Spinal cord (tissue), 10 donors: ENCODE measurements around the gene YES1. TPM values are rescaled to one million over a fixed set of nuclear protein-coding genes. Genes with fewer than 3 reads are reported as not detected.
"Not testable (repeated sequence)": the region's sequence is repeated elsewhere in the genome, so short reads cannot be mapped to it uniquely, and the experiment has no call there.

ENCODE experiments used
- DNase-seq, 6 donors: peaks; one replicate each; pipeline versions ENCODE4 v3.0.0 to v3.0.0-alpha.2; 2013 to 2015; ENCODE audit warnings: low spot score in 6 of 6, low read depth in 4 of 6
- H3K27ac ChIP-seq: one replicate; pipeline ENCODE4 v1.5.1; 2013; ENCODE audit warnings: low read depth, low read length, control low read depth
- H3K27me3 ChIP-seq: one replicate; pipeline ENCODE4 v1.6.1; 2013; ENCODE audit warnings: low read length; ENCODE audit not compliant: control insufficient read depth, insufficient read depth
- H3K36me3 ChIP-seq: one replicate; pipeline ENCODE4 v1.6.1; 2013; ENCODE audit warnings: low read length; ENCODE audit not compliant: control insufficient read depth, insufficient read depth
- H3K4me1 ChIP-seq: one replicate; pipeline ENCODE4 v1.6.1; 2013; ENCODE audit warnings: low read length; ENCODE audit not compliant: control insufficient read depth, insufficient read depth
- H3K4me3 ChIP-seq: one replicate; pipeline ENCODE4 v1.5.1; 2013; ENCODE audit warnings: low read depth, low read length, control low read depth
- H3K9me3 ChIP-seq: one replicate; pipeline ENCODE4 v1.6.1; 2013; ENCODE audit warnings: low read length; ENCODE audit not compliant: control insufficient read depth, insufficient read depth
- WGBS: methylation state at CpG from one replicate; pipeline ENCODE4 v1.1.5; 2013; ENCODE audit warnings: missing lambda C conversion rate; ENCODE audit not compliant: insufficient coverage; 5-methylcytosine and 5-hydroxymethylcytosine counted together
- polyA plus RNA-seq, 2 donors: library from polyadenylated mRNA; unstranded; fragments of 120-200 nt; gene quantifications; one replicate each; pipeline ENCODE4 v1.2.1, GENCODE V29; 2013; ENCODE audit not compliant: insufficient read length in 2 of 2
- total RNA-seq, 2 donors: library from RNA; depleted of rRNA in 1 of 2; stranded (reverse); fragments of 120-200 nt in 1 of 2; fragments of >200 nt in 1 of 2; gene quantifications; one replicate each; pipeline versions ENCODE4 v1.2.3 to v1.2.4, GENCODE V29; 2013 to 2014
- donor health status: healthy.

The YES1 gene
- total and polyA plus RNA-seq, 4 donors, result 41.7 to 66.6 (median 58.6) TPM

- Histone ChIP-seq H3K27ac (no peak overlapping the region), H3K9me3 (no peaks in the 10 kb centered on the region), H3K36me3 (peaks cover 29% of the 10 kb centered on the region), H3K27me3 (no peaks in the 10 kb centered on the region), H3K4me3 (no peak overlapping the region), H3K4me1 (peaks cover 12% of the 10 kb centered on the region)
- no peak for DNase-seq
These were observed 129.2 kb downstream of the YES1 start for GRCh38 chr18:682833-683232.

GRCh38 chr18:682416-682815, 129.6 kb downstream of the YES1 start:
- 92% methylated on average over 6 of the region's 9 CpGs for WGBS
- Histone ChIP-seq H3K36me3 (peaks cover 29% of the 10 kb centered on the region), H3K4me1 (peaks cover 12% of the 10 kb centered on the region)
- not testable (repeated sequence) for H3K27ac ChIP-seq, H3K27me3 ChIP-seq, H3K4me3 ChIP-seq, DNase-seq, H3K9me3 ChIP-seq

- H3K36me3 ChIP-seq, result peaks cover 27% of the 10 kb centered on the region
- peaks cover 8% of the 10 kb centered on the region for H3K4me1 ChIP-seq
- no peak overlapping the region for H3K4me3 ChIP-seq
- H3K27ac ChIP-seq, result no peak overlapping the region
- no peak for DNase-seq
- WGBS, result 89% methylated on average over 5 of the region's 5 CpGs
- no peaks in the 10 kb centered on the region for H3K9me3 ChIP-seq
- H3K27me3 ChIP-seq, result no peaks in the 10 kb centered on the region
These were observed 130.1 kb downstream of the YES1 start for GRCh38 chr18:681985-682384.

GRCh38 chr18:680392-680791, 131.7 kb downstream of the YES1 start:
- WGBS, result no CpG with 5 or more reads among the region's 4 CpGs
- Histone ChIP-seq H3K4me1 (no peaks in the 10 kb centered on the region), H3K27me3 (no peaks in the 10 kb centered on the region), H3K36me3 (peaks cover 23% of the 10 kb centered on the region), H3K27ac (no peak overlapping the region), H3K4me3 (no peak overlapping the region), H3K9me3 (no peaks in the 10 kb centered on the region)
- no peak for DNase-seq

GRCh38 chr18:679516-679915, 132.5 kb downstream of the YES1 start:
- 95% methylated on average over 4 of the region's 4 CpGs for WGBS
- Histone ChIP-seq H3K27me3 (no peaks in the 10 kb centered on the region), H3K4me1 (no peaks in the 10 kb centered on the region), H3K4me3 (no peak overlapping the region), H3K9me3 (no peaks in the 10 kb centered on the region), H3K36me3 (peaks cover 26% of the 10 kb centered on the region), H3K27ac (no peak overlapping the region)
- no peak for DNase-seq

- H3K4me3 ChIP-seq, result no peak overlapping the region
- WGBS, result 90% methylated on average over 14 of the region's 15 CpGs
- DNase-seq, result no peak
- H3K27me3 ChIP-seq, result no peaks in the 10 kb centered on the region
- peaks cover 26% of the 10 kb centered on the region for H3K36me3 ChIP-seq
- no peaks in the 10 kb centered on the region for H3K4me1 ChIP-seq
- H3K27ac ChIP-seq, result no peak overlapping the region
- H3K9me3 ChIP-seq, result no peaks in the 10 kb centered on the region
These were observed 133.4 kb downstream of the YES1 start for GRCh38 chr18:678482-679182.

- H3K9me3 ChIP-seq, result no peaks in the 10 kb centered on the region
- H3K27ac ChIP-seq, result no peak overlapping the region
- DNase-seq, result peak in 2 of 6 donors; percentile 36 to 73
- no peaks in the 10 kb centered on the region for H3K27me3 ChIP-seq
- WGBS, result 48% methylated on average over 14 of the region's 14 CpGs
- no peaks in the 10 kb centered on the region for H3K4me1 ChIP-seq
- H3K4me3 ChIP-seq, result no peak overlapping the region
- peaks cover 21% of the 10 kb centered on the region for H3K36me3 ChIP-seq
These were observed 134.1 kb downstream of the YES1 start for GRCh38 chr18:677951-678381.

- H3K27ac ChIP-seq, result no peak overlapping the region
- no peaks in the 10 kb centered on the region for H3K27me3 ChIP-seq
- no peaks in the 10 kb centered on the region for H3K9me3 ChIP-seq
- no peak for DNase-seq
- H3K36me3 ChIP-seq, result peaks cover 18% of the 10 kb centered on the region
- 100% methylated on average over 2 of the region's 4 CpGs for WGBS
- H3K4me1 ChIP-seq, result no peaks in the 10 kb centered on the region
- no peak overlapping the region for H3K4me3 ChIP-seq
These were observed 134.9 kb downstream of the YES1 start for GRCh38 chr18:677145-677544.

- Histone ChIP-seq H3K4me3 (no peak overlapping the region), H3K27ac (no peak overlapping the region), H3K9me3 (no peaks in the 10 kb centered on the region), H3K36me3 (peaks cover 20% of the 10 kb centered on the region), H3K27me3 (no peaks in the 10 kb centered on the region), H3K4me1 (no peaks in the 10 kb centered on the region)
- peak in 1 of 6 donors; percentile 29 for DNase-seq
- WGBS, result 92% methylated on average over 3 of the region's 3 CpGs
These were observed 135.3 kb downstream of the YES1 start for GRCh38 chr18:676736-677135.

- no peaks in the 10 kb centered on the region for H3K9me3 ChIP-seq
- H3K27me3 ChIP-seq, result no peaks in the 10 kb centered on the region
- no peak for DNase-seq
- peaks cover 19% of the 10 kb centered on the region for H3K36me3 ChIP-seq
- H3K27ac ChIP-seq, result no peak overlapping the region
- H3K4me1 ChIP-seq, result no peaks in the 10 kb centered on the region
- WGBS, result 100% methylated on average over 3 of the region's 5 CpGs
- no peak overlapping the region for H3K4me3 ChIP-seq
These were observed 136.0 kb downstream of the YES1 start for GRCh38 chr18:676069-676468.
